Measurements from ENCODE around the gene BLOC1S1.
A peak's percentile ranks its signal among the peaks of the same experiment; 100 is the strongest.

The BLOC1S1 gene

DNA sequence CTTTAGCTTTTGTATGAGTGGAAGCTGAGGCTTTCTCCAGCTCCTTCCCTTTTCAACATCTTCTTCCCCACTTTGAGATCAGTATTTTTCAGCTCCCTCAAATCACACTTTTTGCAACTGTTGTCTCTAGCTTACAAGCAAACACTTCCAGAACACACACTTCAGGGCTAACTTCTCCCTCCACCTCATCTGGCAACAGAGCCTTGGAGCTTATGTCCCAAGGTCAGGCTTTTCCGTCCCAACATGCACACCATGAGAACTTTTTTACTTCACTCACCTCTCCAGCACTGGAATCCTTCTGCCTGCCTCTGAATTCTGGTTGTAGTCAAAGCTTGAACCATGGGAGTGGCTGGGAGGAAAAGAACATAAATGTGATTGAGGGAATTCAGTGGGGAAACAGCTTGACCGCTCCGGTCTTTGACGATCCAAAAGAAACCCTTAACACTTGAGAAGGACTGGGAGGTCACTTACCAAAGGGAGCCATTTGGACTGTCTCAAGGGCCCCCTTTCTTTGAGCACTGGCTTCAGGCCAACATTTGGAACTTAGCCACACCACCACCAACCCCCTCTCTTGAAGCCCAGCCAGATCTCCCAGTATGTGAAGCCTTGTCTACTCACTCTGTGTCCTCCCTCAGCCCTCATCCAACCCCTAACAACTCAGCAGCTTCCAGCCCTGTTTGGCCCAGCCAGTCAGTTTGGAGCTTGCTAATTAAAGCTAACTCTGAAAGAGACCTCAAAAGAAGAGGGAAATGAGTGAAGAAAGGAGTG lies 3.9 kb upstream of the BLOC1S1 start:
- no peak overlapping the region for H3K4me3 ChIP-seq (ENCODE audit: low read length)
- no peak for TF ChIP-seq CTCF (IDR thresholded peaks at IDR 0.05; ENCODE audit: insufficient read depth, low read depth, low read length, missing control alignments)
- DNase-seq (ENCODE audit: low read depth) = no peak

DNA sequence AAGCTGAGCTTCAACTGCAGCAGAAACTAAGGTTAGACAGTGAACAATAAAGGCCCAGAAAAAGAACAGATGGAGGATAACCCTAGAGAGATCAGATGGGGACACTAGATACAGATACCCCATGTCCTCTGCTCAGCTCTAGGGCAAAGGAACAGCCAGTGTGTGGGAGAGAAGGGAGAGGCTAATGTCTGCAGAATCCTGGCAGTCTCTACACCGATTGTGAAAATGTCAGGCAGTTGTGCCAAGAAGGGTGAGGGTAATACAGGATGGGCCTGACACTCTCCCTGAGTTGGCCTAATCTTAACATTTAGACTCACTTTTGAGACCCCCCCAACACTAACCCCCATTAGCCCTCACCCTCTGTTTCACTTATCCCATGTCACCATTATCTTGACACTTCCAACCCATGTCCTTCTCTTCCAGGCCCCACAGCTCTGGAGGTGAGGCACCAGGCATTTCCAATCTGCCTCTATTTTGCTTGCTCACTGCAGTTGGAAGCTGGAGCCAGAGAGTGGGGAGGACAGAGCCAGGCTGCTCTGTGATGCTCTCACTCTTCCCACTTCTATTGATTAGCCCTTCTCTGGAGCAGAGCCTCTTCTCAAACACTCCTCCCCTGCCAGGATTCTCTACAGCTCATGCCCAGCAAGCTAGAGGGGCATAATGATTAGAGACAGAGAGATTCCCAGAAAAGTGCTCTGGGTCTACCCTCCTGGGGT lies 3.0 kb upstream of the BLOC1S1 start:
- TF ChIP-seq CTCF (IDR thresholded peaks at IDR 0.05; ENCODE audit: insufficient read depth, low read depth, low read length, missing control alignments) = no peak
- no peak overlapping the region for H3K4me3 ChIP-seq (ENCODE audit: low read length)
- DNase-seq (ENCODE audit: low read depth) = no peak

GRCh38 chr12:55713721-55714120 lies 2.1 kb upstream of the BLOC1S1 start:
- no peak overlapping the region for H3K4me3 ChIP-seq (ENCODE audit: low read length)
- no peak for TF ChIP-seq CTCF (IDR thresholded peaks at IDR 0.05; ENCODE audit: insufficient read depth, low read depth, low read length, missing control alignments)
- peak; percentile 86 for DNase-seq (ENCODE audit: low read depth)

- DNase-seq (ENCODE audit: low read depth) = no peak
- no peak for TF ChIP-seq CTCF (IDR thresholded peaks at IDR 0.05; ENCODE audit: insufficient read depth, low read depth, low read length, missing control alignments)
- H3K4me3 ChIP-seq (ENCODE audit: low read length) = peak overlapping the region; percentile 88
Measured at GRCh38 chr12:55715169-55715764, 579 bp upstream of the BLOC1S1 start.

DNA sequence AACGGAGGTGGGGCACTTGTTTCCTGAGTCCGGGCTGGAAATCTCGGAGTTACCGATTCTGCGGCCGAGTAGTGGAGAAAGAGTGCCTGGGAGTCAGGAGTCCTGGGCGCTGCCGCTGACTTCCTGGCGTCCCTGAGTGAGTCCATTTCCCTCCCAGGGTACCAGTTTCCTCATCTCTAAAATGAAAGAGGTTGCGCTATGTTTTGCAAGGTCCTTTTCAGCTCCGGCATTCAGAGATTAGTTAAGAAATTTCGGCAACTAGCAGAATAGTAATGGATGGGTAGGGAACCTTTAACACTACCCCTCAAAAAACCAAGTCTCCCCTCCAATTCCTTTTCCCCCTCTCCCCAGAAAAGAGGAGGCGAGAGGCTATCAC lies 724 bp downstream of the BLOC1S1 start:
- DNase-seq (ENCODE audit: low read depth) = no peak
- peak overlapping the region; percentile 88 for H3K4me3 ChIP-seq (ENCODE audit: low read length)
- TF ChIP-seq CTCF (IDR thresholded peaks at IDR 0.05; ENCODE audit: insufficient read depth, low read depth, low read length, missing control alignments) = no peak

GRCh38 chr12:55717011-55718007 lies 1.5 kb downstream of the BLOC1S1 start:
- peak; percentile 66 for DNase-seq (ENCODE audit: low read depth)
- TF ChIP-seq CTCF (IDR thresholded peaks at IDR 0.05; ENCODE audit: insufficient read depth, low read depth, low read length, missing control alignments) = no peak
- H3K4me3 ChIP-seq (ENCODE audit: low read length) = peak overlapping the region; percentile 88
